ENCODE measurements around the gene SLC9A1. TPM values are rescaled to one million over a fixed set of nuclear protein-coding genes. Genes with fewer than 3 reads are reported as not detected.
A peak's percentile ranks its signal among the peaks of the same experiment; 100 is the strongest.

The SLC9A1 gene
- polyA plus RNA-seq, 6 donors from 2014 or later, result 3.1 to 9.3 (median 4.0) TPM

DNA sequence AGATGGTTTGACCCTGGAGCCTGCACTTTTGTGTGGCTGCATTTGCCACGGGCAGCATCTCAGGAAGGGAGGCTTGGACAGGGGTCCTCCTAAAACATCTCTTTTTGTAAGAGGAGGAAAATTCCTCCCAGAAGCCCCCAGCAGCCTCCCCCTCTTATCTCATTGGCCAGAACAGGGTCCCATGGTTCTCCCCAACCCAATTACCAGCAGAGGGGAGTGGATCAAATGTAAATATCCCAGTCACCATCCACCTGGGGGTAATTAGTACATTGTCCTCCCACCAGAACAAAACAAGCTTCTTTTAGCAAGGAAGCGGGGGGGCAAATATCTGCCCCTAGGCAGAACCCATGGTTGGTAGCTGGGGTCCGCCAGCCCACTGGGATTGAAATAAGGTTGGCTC is 97.5 kb downstream of the SLC9A1 start:
- ATAC-seq (ENCODE audit: low read depth in 2 of 2) (no peak), DNase-seq (no peak)
- H3K9me3 Mint-ChIP-seq, result no peaks in the 10 kb centered on the region
- no peak overlapping the region for H3K4me3 Mint-ChIP-seq
- H3K36me3 Mint-ChIP-seq, result no peaks in the 10 kb centered on the region
- H3K4me1 Mint-ChIP-seq, result no peaks in the 10 kb centered on the region
- H3K27ac Mint-ChIP-seq, result no peak overlapping the region
- peaks cover 0 to 17% (median 0%) of the 10 kb centered on the region in 3 donors for H3K27me3 Mint-ChIP-seq

DNA sequence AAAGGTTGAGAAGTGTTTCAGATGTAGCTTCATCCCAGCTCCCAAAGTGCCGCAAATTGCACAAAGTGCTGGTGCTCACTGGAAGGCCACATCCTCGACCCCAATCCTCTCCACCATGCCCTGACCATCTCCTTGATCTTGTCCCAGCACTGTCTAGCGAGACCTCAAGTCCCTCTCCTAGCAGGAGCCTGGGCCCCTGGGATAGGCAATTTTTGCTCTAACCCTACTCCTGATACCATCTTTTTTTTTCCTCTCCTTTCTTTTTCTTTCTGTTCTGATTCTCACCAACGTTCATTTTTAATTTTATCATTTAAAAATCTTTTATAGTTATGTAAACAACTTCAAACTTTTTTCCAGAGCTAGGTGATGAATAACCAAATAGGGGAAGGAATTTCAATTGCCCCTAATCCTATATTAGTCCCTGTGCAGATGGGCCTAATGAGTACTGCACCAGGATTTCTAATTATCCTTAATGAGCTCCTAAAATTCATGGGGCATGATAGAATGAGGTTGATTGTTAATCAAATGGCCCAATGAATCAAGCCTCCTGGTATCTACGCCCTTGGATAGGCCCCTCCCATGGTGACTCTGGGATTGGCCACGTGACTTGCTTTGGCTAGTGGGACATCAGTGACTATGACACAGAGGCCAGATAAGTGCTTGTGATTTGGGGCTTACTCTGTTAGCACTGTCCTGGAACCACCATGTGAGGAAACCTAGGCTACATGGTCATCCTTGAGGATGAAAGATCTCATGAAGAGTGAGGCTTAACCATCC is 100.8 kb downstream of the SLC9A1 start:
- DNase-seq (no peak), ATAC-seq (ENCODE audit: low read depth in 2 of 2) (no peak)
- Mint-ChIP-seq H3K4me3 (no peak overlapping the region), H3K27ac (no peak overlapping the region), H3K4me1 (no peaks in the 10 kb centered on the region), H3K36me3 (no peaks in the 10 kb centered on the region), H3K9me3 (no peaks in the 10 kb centered on the region), H3K27me3 (peaks cover 0 to 5% (median 0%) of the 10 kb centered on the region in 3 donors)

DNA sequence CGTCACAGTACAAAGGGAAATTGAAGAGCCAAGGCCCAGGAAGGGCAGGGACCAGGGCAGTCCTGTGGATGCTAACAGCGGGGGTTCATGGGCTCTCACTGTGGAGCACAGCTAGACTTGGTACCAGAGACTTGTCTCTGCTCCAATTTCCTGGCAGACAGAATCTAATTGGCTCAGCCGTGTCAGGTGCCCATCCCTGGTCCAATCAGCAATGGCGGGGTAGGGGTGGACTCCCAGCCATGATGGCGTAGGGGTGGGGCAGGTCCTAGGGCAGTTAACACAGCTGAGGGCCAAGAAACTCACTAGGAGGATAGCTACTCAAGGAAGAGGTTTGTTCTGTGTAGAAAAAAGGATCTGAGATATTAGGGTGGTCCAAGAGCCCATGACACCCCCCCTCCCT is 102.4 kb downstream of the SLC9A1 start:
- no peak for DNase-seq
- H3K4me1 Mint-ChIP-seq, result no peaks in the 10 kb centered on the region
- H3K4me3 Mint-ChIP-seq, result no peak overlapping the region
- H3K9me3 Mint-ChIP-seq, result no peaks in the 10 kb centered on the region
- peaks cover 0 to 3% (median 0%) of the 10 kb centered on the region in 3 donors for H3K27me3 Mint-ChIP-seq
- H3K27ac Mint-ChIP-seq, result peak overlapping the region in 1 of 6 donors; percentile 27
- ATAC-seq (ENCODE audit: low read depth in 2 of 2), result no peak
- H3K36me3 Mint-ChIP-seq, result no peaks in the 10 kb centered on the region

DNA sequence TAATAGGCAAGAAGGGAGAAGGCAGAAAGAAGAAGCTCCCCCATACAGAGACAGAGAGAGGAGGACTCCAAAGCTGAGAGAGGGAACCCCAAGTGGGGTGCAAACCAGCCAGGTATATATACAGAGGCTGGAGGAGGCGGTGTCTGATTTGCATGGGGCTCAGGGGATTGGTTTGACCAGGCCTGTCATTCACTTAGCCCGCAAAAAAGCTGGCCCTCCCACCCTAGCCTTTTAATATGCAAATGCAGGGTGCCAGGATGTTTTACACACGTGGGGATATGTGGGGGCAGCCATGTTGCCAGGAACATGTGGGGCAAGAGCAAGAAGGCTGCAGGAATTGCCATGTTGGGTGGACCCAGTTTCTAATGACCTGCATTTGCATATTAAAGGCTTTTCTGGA is 105.3 kb downstream of the SLC9A1 start:
- H3K9me3 Mint-ChIP-seq, result no peaks in the 10 kb centered on the region
- no peaks in the 10 kb centered on the region for H3K36me3 Mint-ChIP-seq
- no peak overlapping the region for H3K4me3 Mint-ChIP-seq
- DNase-seq (no peak), ATAC-seq (ENCODE audit: low read depth in 2 of 2) (no peak)
- H3K4me1 Mint-ChIP-seq, result peaks cover 5 to 17% (median 14%) of the 10 kb centered on the region in 3 donors
- peaks cover 0 to 13% (median 2%) of the 10 kb centered on the region in 3 donors for H3K27me3 Mint-ChIP-seq
- no peak overlapping the region for H3K27ac Mint-ChIP-seq

DNA sequence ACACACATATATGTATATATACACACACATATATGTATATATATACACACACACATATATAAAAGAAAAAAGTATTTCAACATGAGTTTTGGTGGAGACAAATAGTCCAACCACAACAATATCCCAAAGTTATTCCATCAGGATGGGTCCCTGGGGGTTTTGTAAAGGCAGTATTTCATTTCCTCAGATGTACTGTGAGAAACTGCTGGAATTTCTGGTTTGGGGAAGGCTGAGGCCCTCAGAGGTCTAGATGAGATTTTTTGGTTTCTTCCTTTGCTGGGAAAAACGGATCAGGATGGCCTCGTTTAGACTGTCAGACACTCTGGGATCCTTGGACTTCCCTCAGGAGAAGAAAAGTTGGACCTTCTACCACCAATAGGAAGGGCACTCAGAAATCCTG is 105.8 kb downstream of the SLC9A1 start:
- Mint-ChIP-seq H3K27me3 (peaks cover 0 to 13% (median 6%) of the 10 kb centered on the region in 3 donors), H3K4me1 (peaks cover 9 to 20% (median 17%) of the 10 kb centered on the region in 3 donors), H3K36me3 (no peaks in the 10 kb centered on the region), H3K9me3 (no peaks in the 10 kb centered on the region), H3K27ac (no peak overlapping the region), H3K4me3 (no peak overlapping the region)
- ATAC-seq (ENCODE audit: low read depth in 2 of 2) (no peak), DNase-seq (no peak)

Other genes starting within 250 kb of the SLC9A1 start
- not detected for gene NR0B2, start 241.2 kb downstream of the SLC9A1 start, polyA plus RNA-seq (ENCODE audit: low read depth in 6 of 6)
- 100 to 1,000 TPM in 1 of 6 donors, 10 to 100 TPM in 5; 73.5 to 110 (median 86.7) TPM for gene NUDC, start 233.4 kb downstream of the SLC9A1 start, polyA plus RNA-seq (ENCODE audit: low read depth in 6 of 6)
- 1 to 10 TPM in 5 of 6 donors, not detected in 1; 1.2 to 2.5 (median 2.2) TPM for gene KDF1, start 194.7 kb downstream of the SLC9A1 start, polyA plus RNA-seq (ENCODE audit: low read depth in 6 of 6)
- not detected for gene TRNP1, start 161.4 kb downstream of the SLC9A1 start, polyA plus RNA-seq (ENCODE audit: low read depth in 6 of 6)
- gene TENT5B, start 142.3 kb downstream of the SLC9A1 start, polyA plus RNA-seq (ENCODE audit: low read depth in 6 of 6), result not detected
- gene WDTC1, start 79.5 kb upstream of the SLC9A1 start, polyA plus RNA-seq (ENCODE audit: low read depth in 6 of 6), result 10 to 100 TPM in 1 of 6 donors, 1 to 10 TPM in 5; 2.0 to 11.2 (median 8.2) TPM
- gene TMEM222, start 167.0 kb upstream of the SLC9A1 start, polyA plus RNA-seq (ENCODE audit: low read depth in 6 of 6), result 10 to 100 TPM; 59.7 to 80.2 (median 74.2) TPM
- gene SYTL1, start 186.9 kb upstream of the SLC9A1 start, polyA plus RNA-seq (ENCODE audit: low read depth in 6 of 6), result 100 to 1,000 TPM in 1 of 6 donors, 10 to 100 TPM in 5; 63.3 to 110 (median 79.9) TPM
- 1 to 10 TPM in 4 of 6 donors, under 1 TPM in 1, not detected in 1; 0.80 to 2.7 (median 2.0) TPM for gene MAP3K6, start 211.8 kb upstream of the SLC9A1 start, polyA plus RNA-seq (ENCODE audit: low read depth in 6 of 6)
- gene FCN3, start 219.7 kb upstream of the SLC9A1 start, polyA plus RNA-seq (ENCODE audit: low read depth in 6 of 6), result not detected
- gene CD164L2, start 228.2 kb upstream of the SLC9A1 start, polyA plus RNA-seq (ENCODE audit: low read depth in 6 of 6), result not detected
- gene GPR3, start 237.5 kb upstream of the SLC9A1 start, polyA plus RNA-seq (ENCODE audit: low read depth in 6 of 6), result under 1 TPM in 4 of 6 donors, not detected in 2; 0.12 to 0.64 (median 0.35) TPM

Data from naive B cell (primary cell).